Heart right ventricle (tissue), 16 donors: ENCODE results near the gene ST7. TPM values are rescaled to one million over a fixed set of nuclear protein-coding genes. Genes with fewer than 3 reads are reported as not detected.
"Not testable (repeated sequence)": the region's sequence is repeated elsewhere in the genome, so short reads cannot be mapped to it uniquely, and the experiment has no call there.

Experiments
- ATAC-seq, 8 donors: fragments of 200-7000 bp; cut with Tn5 transposase; one replicate each; pipeline ENCODE4 v1.9.1; 2020; ENCODE audit warnings: mild to moderate bottlenecking in 8 of 8, moderate library complexity in 8 of 8, moderate number of reproducible peaks in 1 of 8
- DNase-seq, 2 donors: peaks; one replicate each; pipeline ENCODE4 v3.0.0-alpha.2; 2020
- H3K27ac ChIP-seq, 10 donors: fragments of 200-600 bp; sonication (generic) in 2 of 10; one replicate each; pipeline versions ENCODE4 v1.5.0 to v1.8.0; 2020 to 2022; ENCODE audit warnings: mild to moderate bottlenecking in 3 of 10
- H3K27me3 ChIP-seq, 7 donors: fragments of 200-600 bp; one replicate each; pipeline ENCODE4 v1.8.0; 2021 to 2022; ENCODE audit warnings: mild to moderate bottlenecking in 2 of 7
- H3K36me3 ChIP-seq, 9 donors: fragments of 200-600 bp; sonication (generic) in 1 of 9; one replicate each; pipeline versions ENCODE4 v1.5.0 to v1.8.0; 2020 to 2022; ENCODE audit warnings: mild to moderate bottlenecking in 2 of 9
- H3K4me1 ChIP-seq, 9 donors: fragments of 200-600 bp; sonication (generic) in 1 of 9; one replicate each; pipeline versions ENCODE4 v1.5.0 to v1.8.0; 2020 to 2022; ENCODE audit warnings: mild to moderate bottlenecking in 4 of 9
- H3K4me3 ChIP-seq, 10 donors: fragments of 200-600 bp; sonication (generic) in 2 of 10; one replicate each; pipeline versions ENCODE4 v1.5.0 to v1.8.0; 2020 to 2022; ENCODE audit warnings: mild to moderate bottlenecking in 7 of 10, moderate library complexity in 2 of 10
- H3K9me3 ChIP-seq, 11 donors: fragments of 200-600 bp in 10 of 11; sonication (generic) in 2 of 11; one replicate each; pipeline versions ENCODE4 v1.5.0 to v1.8.0; 2013 to 2022; ENCODE audit warnings: mild to moderate bottlenecking in 2 of 11, control low read depth in 1 of 11, moderate library complexity in 1 of 11
- WGBS, 2 donors: extraction: QIAGEN DNeasy Blood & Tissue Kit; methylation state at CpG; one replicate each; pipeline ENCODE4 v1.1.7; 2013; ENCODE audit warnings: inconsistent platforms in 1 of 2; 5-methylcytosine and 5-hydroxymethylcytosine counted together
- intact Hi-C, 10 donors: fragments of 100-400 bp; cut with DNase I; formaldehyde crosslinking; loops; one replicate each; pipeline versions ENCODE4 v1.11.1 to v1.14.2; 2022
- polyA plus RNA-seq, 2 donors: library from polyadenylated mRNA; stranded (reverse); fragments of 200-250 nt; gene quantifications; one replicate each; pipeline ENCODE4 v1.2.3, GENCODE V29; 2013
- total RNA-seq, 10 donors: library from RNA; stranded (reverse); fragmentation: NEBNext Ultra II Directional in 3 of 10; extraction: Animal tissue kit (Norgen Biotek cat#: 25700) in 3 of 10; gene quantifications; one replicate each; pipeline versions ENCODE4 v1.2.1 to v1.2.4, GENCODE V29; 2021 to 2023
- TF ChIP-seq, protein P1 (sequence below), 9 donors: fragments of 200-600 bp; sonication (generic) in 2 of 9; IDR thresholded peaks; one replicate each; pipeline versions ENCODE4 v1.5.0 to v1.8.0; 2021 to 2022; ENCODE audit warnings: antibody characterized with exemption in 9 of 9, mild to moderate bottlenecking in 5 of 9, moderate library complexity in 1 of 9
- donor health status: Arrhythmogenic right ventricular cardiomyopathy.
- donor health status: ischemic (EF 13 %, LVEDD 7.1; RV severe dilation, severe dysfunction).
- donor health status: healthy with polysubstance abuse.
- donor health status: DM: no; HTN: yes; CAD: no.
- donor health status: DM: no; HTN: no; CAD: no.
- donor health status: ischemic (EF 25% LVEDD 6.9; RV normal size, moderate dysfunction).
- donor health status: ischemic (EF 25% LVEDD 5.7; RV mildly dilated, moderate dysfunction).
- donor health status: healthy.
- donor health status: DM: yes; HTN: yes; CAD: no.
- donor health status: Ischemic cardiomyopathy.
- donor health status: ischemic (EF 35%, LVEDD 5.7; RV mildly dilated, moderate dysfunction).
- donor health status: nonischemic (EF 11% LVEDD 7.7; RV severe dilation, severe dysfunction).
- donor health status: DM: yes; HTN: yes; CAD: no.
- donor health status: PGD.
- donor health status: ischemic (EF 29% LVEDD 5.4; RV normal size, mild dysfunction).
- donor health status: nonischemic (EF 23%, LVEDD 6.1; RV moderate dilation, normal function).

The ST7 gene
- total and polyA plus RNA-seq, 12 donors: 20.1 to 40.2 (median 23.4) TPM

DNA sequence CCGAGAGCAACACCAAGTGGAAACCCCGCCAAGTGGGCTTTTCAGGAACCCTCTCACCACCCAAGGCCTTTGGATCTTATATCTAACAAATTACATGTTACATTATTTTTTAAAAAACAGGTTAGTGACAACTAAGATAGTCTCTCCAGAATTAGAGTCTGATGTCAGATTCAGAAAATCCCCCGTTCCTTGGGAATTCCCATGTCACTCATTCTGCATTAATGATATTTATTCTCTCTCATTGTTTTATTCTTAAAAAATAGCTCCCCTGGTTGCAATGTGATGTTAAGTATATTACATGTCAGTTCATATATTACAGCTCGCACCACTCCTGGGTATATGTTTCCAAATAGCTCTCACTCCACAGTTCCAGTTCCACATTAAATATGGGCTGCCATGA is 287.8 kb downstream of the ST7 start:
- Histone ChIP-seq H3K27ac (no peak overlapping the region), H3K4me3 (no peak overlapping the region), H3K4me1 (no peaks in the 10 kb centered on the region), H3K27me3 (peaks cover 0 to 13% (median 3%) of the 10 kb centered on the region in 7 donors), H3K9me3 (peaks cover 0 to 22% (median 5%) of the 10 kb centered on the region in 11 donors), H3K36me3 (no peaks in the 10 kb centered on the region)
- intact Hi-C loops: no loop called here
- ATAC-seq (no peak), DNase-seq (no peak)
- TF ChIP-seq, protein P1, sequence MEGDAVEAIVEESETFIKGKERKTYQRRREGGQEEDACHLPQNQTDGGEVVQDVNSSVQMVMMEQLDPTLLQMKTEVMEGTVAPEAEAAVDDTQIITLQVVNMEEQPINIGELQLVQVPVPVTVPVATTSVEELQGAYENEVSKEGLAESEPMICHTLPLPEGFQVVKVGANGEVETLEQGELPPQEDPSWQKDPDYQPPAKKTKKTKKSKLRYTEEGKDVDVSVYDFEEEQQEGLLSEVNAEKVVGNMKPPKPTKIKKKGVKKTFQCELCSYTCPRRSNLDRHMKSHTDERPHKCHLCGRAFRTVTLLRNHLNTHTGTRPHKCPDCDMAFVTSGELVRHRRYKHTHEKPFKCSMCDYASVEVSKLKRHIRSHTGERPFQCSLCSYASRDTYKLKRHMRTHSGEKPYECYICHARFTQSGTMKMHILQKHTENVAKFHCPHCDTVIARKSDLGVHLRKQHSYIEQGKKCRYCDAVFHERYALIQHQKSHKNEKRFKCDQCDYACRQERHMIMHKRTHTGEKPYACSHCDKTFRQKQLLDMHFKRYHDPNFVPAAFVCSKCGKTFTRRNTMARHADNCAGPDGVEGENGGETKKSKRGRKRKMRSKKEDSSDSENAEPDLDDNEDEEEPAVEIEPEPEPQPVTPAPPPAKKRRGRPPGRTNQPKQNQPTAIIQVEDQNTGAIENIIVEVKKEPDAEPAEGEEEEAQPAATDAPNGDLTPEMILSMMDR (IDR thresholded peaks at IDR 0.05): no peak
- 87 to 90% methylated on average over 4 of the region's 4 CpGs for WGBS, 2 donors

- H3K27ac ChIP-seq: no peak overlapping the region
- TF ChIP-seq, protein P1 (IDR thresholded peaks at IDR 0.05): no peak
- H3K9me3 ChIP-seq: peaks cover 0 to 22% (median 5%) of the 10 kb centered on the region in 11 donors
- no peaks in the 10 kb centered on the region for H3K4me1 ChIP-seq
- no peak overlapping the region for H3K4me3 ChIP-seq
- no peak for ATAC-seq
- peaks cover 0 to 13% (median 3%) of the 10 kb centered on the region in 7 donors for H3K27me3 ChIP-seq
- no peaks in the 10 kb centered on the region for H3K36me3 ChIP-seq
- WGBS, 2 donors: 77 to 79% methylated on average over 3 of the region's 3 CpGs
- intact Hi-C loops: no loop called here
- DNase-seq: no peak
These were observed 290.1 kb downstream of the ST7 start for GRCh38 chr7:117243390-117243789.

GRCh38 chr7:117245703-117246102 is 292.4 kb downstream of the ST7 start:
- H3K36me3 ChIP-seq, H3K27ac ChIP-seq, intact Hi-C loops, H3K4me1 ChIP-seq, H3K4me3 ChIP-seq, DNase-seq, ATAC-seq: not testable (repeated sequence)
- peaks cover 0 to 22% (median 5%) of the 10 kb centered on the region in 11 donors for H3K9me3 ChIP-seq
- WGBS, 2 donors: 77 to 84% methylated on average over 2 of the region's 2 CpGs
- H3K27me3 ChIP-seq: peaks cover 0 to 10% (median 0%) of the 10 kb centered on the region in 7 donors

DNA sequence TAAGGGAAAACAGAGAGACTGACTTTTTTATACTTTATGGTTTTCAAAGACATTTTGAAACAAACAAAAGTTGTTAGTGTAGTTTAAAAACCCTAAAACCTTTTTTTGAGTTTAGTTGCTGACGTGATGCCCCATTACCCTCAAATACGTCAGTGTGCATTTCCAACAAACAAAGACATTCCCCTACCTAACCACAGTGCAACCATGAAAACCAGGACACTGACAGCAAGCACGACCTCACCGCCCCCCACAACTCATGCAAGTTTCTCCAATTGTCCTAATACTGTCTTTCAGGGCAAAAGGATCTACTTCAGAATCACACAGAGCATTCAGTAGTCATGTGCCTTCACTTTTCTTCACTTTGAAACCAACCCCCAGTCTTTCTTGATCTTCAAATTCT is 294.5 kb downstream of the ST7 start:
- no peak for DNase-seq
- no peak for ATAC-seq
- Histone ChIP-seq H3K27ac (no peak overlapping the region), H3K36me3 (no peaks in the 10 kb centered on the region), H3K4me1 (no peaks in the 10 kb centered on the region), H3K27me3 (no peaks in the 10 kb centered on the region), H3K4me3 (no peak overlapping the region), H3K9me3 (peaks cover 0 to 22% (median 5%) of the 10 kb centered on the region in 11 donors)
- 78% methylated on average over 4 of the region's 4 CpGs for WGBS, 2 donors
- TF ChIP-seq, protein P1 (IDR thresholded peaks at IDR 0.05): no peak
- intact Hi-C loops: no loop called here

GRCh38 chr7:117248829-117249228 is 295.5 kb downstream of the ST7 start:
- 60 to 61% methylated on average over 5 of the region's 5 CpGs for WGBS, 2 donors
- Histone ChIP-seq H3K4me3 (no peak overlapping the region), H3K27ac (no peak overlapping the region), H3K36me3 (no peaks in the 10 kb centered on the region), H3K27me3 (no peaks in the 10 kb centered on the region), H3K4me1 (no peaks in the 10 kb centered on the region), H3K9me3 (peaks cover 0 to 22% (median 5%) of the 10 kb centered on the region in 11 donors)
- ATAC-seq (no peak), DNase-seq (no peak)
- intact Hi-C loops: no loop called here
- TF ChIP-seq, protein P1 (IDR thresholded peaks at IDR 0.05): no peak
